ENCODE data around the gene VPS26A.

The VPS26A gene

DNA sequence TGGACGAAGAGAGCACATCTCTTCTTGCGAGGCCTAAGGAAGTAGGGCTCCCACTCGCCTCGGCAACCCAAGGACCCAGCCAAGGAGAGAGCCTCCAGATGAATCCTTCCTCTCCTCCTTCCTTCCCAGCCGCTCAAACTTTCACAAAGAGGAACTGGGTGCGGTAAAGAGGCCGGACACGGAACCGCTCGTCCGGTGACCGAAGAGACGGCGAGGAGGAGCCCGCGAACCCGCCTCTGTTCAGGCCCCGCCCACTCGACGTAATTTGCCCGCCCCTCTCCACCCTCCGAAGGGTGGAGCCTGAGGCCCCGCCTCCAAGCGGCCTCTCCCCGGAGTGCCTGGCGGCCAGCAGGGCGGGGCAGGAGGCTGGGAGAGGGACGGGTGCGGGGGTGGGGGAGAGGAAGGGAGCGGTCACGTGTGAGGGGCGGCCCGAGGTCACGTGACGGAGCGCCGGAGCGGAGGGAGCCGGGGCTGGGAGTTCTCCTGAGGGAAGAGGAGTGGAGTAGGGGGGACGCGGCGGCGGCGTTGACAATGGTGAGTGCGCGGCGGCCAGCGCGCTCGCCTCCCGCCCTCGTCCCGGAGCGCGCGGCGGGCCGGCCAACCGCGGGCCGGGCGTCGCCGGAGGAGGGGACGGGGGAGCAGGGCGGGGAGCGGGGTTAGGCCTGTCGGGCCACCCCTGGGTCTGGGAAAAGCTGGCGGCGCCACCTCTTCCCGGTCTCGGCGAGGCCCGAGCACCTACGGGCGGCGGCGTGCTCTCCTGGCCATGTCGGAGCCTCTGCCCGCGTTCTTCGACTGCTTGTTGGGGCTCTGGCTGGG lies at the start of gene VPS26A (continued):
- TF ChIP-seq, protein P1, sequence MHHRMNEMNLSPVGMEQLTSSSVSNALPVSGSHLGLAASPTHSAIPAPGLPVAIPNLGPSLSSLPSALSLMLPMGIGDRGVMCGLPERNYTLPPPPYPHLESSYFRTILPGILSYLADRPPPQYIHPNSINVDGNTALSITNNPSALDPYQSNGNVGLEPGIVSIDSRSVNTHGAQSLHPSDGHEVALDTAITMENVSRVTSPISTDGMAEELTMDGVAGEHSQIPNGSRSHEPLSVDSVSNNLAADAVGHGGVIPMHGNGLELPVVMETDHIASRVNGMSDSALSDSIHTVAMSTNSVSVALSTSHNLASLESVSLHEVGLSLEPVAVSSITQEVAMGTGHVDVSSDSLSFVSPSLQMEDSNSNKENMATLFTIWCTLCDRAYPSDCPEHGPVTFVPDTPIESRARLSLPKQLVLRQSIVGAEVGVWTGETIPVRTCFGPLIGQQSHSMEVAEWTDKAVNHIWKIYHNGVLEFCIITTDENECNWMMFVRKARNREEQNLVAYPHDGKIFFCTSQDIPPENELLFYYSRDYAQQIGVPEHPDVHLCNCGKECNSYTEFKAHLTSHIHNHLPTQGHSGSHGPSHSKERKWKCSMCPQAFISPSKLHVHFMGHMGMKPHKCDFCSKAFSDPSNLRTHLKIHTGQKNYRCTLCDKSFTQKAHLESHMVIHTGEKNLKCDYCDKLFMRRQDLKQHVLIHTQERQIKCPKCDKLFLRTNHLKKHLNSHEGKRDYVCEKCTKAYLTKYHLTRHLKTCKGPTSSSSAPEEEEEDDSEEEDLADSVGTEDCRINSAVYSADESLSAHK (tag by site-specific recombination; IDR thresholded peaks at IDR 0.05), result peak; percentile 38; the same call in 1 of the 2 replicates
- TF ChIP-seq ZNF791 (tag by site-specific recombination; IDR thresholded peaks at IDR 0.05), result no peak
- no peak for TF ChIP-seq ZNF529 (tag by site-specific recombination; IDR thresholded peaks at IDR 0.05; ENCODE audit: insufficient replicate concordance)
- TF ChIP-seq ZFHX2 (tag by site-specific recombination; conservative IDR thresholded peaks at IDR 0.05), result peak; percentile 87
- TF ChIP-seq, protein P2, sequence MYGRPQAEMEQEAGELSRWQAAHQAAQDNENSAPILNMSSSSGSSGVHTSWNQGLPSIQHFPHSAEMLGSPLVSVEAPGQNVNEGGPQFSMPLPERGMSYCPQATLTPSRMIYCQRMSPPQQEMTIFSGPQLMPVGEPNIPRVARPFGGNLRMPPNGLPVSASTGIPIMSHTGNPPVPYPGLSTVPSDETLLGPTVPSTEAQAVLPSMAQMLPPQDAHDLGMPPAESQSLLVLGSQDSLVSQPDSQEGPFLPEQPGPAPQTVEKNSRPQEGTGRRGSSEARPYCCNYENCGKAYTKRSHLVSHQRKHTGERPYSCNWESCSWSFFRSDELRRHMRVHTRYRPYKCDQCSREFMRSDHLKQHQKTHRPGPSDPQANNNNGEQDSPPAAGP (tag by site-specific recombination; IDR thresholded peaks at IDR 0.05), result peak; percentile 51; the same call in 1 of the 2 replicates
- TF ChIP-seq, protein P3, sequence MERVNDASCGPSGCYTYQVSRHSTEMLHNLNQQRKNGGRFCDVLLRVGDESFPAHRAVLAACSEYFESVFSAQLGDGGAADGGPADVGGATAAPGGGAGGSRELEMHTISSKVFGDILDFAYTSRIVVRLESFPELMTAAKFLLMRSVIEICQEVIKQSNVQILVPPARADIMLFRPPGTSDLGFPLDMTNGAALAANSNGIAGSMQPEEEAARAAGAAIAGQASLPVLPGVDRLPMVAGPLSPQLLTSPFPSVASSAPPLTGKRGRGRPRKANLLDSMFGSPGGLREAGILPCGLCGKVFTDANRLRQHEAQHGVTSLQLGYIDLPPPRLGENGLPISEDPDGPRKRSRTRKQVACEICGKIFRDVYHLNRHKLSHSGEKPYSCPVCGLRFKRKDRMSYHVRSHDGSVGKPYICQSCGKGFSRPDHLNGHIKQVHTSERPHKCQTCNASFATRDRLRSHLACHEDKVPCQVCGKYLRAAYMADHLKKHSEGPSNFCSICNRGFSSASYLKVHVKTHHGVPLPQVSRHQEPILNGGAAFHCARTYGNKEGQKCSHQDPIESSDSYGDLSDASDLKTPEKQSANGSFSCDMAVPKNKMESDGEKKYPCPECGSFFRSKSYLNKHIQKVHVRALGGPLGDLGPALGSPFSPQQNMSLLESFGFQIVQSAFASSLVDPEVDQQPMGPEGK (tag by site-specific recombination; IDR thresholded peaks at IDR 0.05), result peak; percentile 98
- TF ChIP-seq ZIC2 (tag by site-specific recombination; IDR thresholded peaks at IDR 0.05), result no peak
- TF ChIP-seq ZNF571 (tag by site-specific recombination; IDR thresholded peaks at IDR 0.05), result no peak
- TF ChIP-seq ZNF37A (tag by site-specific recombination; IDR thresholded peaks at IDR 0.05), result peak; percentile 89
- 0 out of 2 replicates have a peak, but pooled peaks have one; percentile 78 for TF ChIP-seq ZNF501 (tag by site-specific recombination; IDR thresholded peaks at IDR 0.05)
- TF ChIP-seq OSR2 (tag by site-specific recombination; IDR thresholded peaks at IDR 0.05), result 0 out of 2 replicates have a peak, but pooled peaks have one; percentile 0
- TF ChIP-seq SP2 (tag by site-specific recombination; IDR thresholded peaks at IDR 0.05), result peak; percentile 94
- TF ChIP-seq ZNF366 (tag by site-specific recombination; conservative IDR thresholded peaks at IDR 0.05), result peak; percentile 83
- TF ChIP-seq, protein P4, sequence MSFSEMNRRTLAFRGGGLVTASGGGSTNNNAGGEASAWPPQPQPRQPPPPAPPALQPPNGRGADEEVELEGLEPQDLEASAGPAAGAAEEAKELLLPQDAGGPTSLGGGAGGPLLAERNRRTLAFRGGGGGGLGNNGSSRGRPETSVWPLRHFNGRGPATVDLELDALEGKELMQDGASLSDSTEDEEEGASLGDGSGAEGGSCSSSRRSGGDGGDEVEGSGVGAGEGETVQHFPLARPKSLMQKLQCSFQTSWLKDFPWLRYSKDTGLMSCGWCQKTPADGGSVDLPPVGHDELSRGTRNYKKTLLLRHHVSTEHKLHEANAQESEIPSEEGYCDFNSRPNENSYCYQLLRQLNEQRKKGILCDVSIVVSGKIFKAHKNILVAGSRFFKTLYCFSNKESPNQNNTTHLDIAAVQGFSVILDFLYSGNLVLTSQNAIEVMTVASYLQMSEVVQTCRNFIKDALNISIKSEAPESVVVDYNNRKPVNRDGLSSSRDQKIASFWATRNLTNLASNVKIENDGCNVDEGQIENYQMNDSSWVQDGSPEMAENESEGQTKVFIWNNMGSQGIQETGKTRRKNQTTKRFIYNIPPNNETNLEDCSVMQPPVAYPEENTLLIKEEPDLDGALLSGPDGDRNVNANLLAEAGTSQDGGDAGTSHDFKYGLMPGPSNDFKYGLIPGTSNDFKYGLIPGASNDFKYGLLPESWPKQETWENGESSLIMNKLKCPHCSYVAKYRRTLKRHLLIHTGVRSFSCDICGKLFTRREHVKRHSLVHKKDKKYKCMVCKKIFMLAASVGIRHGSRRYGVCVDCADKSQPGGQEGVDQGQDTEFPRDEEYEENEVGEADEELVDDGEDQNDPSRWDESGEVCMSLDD (tag by site-specific recombination; IDR thresholded peaks at IDR 0.05), result 0 out of 2 replicates have a peak, but pooled peaks have one; percentile 27
- TF ChIP-seq MEIS1 (CRISPR knock-in tag; IDR thresholded peaks at IDR 0.05; ENCODE audit: borderline replicate concordance), result no peak
- peak; percentile 13; the same call in 1 of the 2 replicates for TF ChIP-seq ZNF677 (tag by site-specific recombination; IDR thresholded peaks at IDR 0.05)
- TF ChIP-seq ZBTB6 (tag by site-specific recombination; IDR thresholded peaks at IDR 0.05), result peak; percentile 91
- no peak for TF ChIP-seq GLIS2 (tag by site-specific recombination; IDR thresholded peaks at IDR 0.05)
- peak; percentile 71; the same call in 1 of the 2 replicates for TF ChIP-seq GLIS1 (tag by site-specific recombination; IDR thresholded peaks at IDR 0.05)
- peak; percentile 77; the same call in 1 of the 2 replicates for TF ChIP-seq ZBTB17 (tag by site-specific recombination; IDR thresholded peaks at IDR 0.05)
- TF ChIP-seq ZBTB7A (tag by site-specific recombination; IDR thresholded peaks at IDR 0.05; ENCODE audit: low read depth), result no peak
- TF ChIP-seq ZNF223 (tag by site-specific recombination; IDR thresholded peaks at IDR 0.05), result no peak
- no peak for TF ChIP-seq ZNF148 (tag by site-specific recombination; IDR thresholded peaks at IDR 0.05; ENCODE audit: borderline replicate concordance)
- no peak for TF ChIP-seq ZNF48 (tag by site-specific recombination; IDR thresholded peaks at IDR 0.05)
- peak; percentile 72 for TF ChIP-seq ZNF629 (tag by site-specific recombination; IDR thresholded peaks at IDR 0.05)
- TF ChIP-seq KLF16 (tag by site-specific recombination; IDR thresholded peaks at IDR 0.05), result 0 out of 2 replicates have a peak, but pooled peaks have one; percentile 60
